Right cardiac atrium (tissue), 5 donors: Measurements from ENCODE around the gene PVRIG. TPM values are rescaled to one million over a fixed set of nuclear protein-coding genes. Genes with fewer than 3 reads are reported as not detected.
"Not testable (repeated sequence)": the region's sequence is repeated elsewhere in the genome, so short reads cannot be mapped to it uniquely, and the experiment has no call there.

Experiments used
- ATAC-seq, 2 donors: fragments of 200-7000 bp; cut with Tn5 transposase; one replicate each; pipeline versions ENCODE4 v1.8.0 to v1.9.1; 2020; ENCODE audit warnings: moderate library complexity in 2 of 2, mild to moderate bottlenecking in 1 of 2
- DNase-seq, 3 donors: peaks; one replicate each; pipeline ENCODE4 v3.0.0-alpha.2; 2020
- H3K27ac ChIP-seq: one replicate; pipeline ENCODE4 v1.5.1; 2013; ENCODE audit warnings: mild to moderate bottlenecking, low read length, control low read depth, moderate library complexity
- H3K27me3 ChIP-seq: one replicate; pipeline ENCODE4 v1.6.1; 2013; ENCODE audit not compliant: control insufficient read depth, insufficient read depth
- H3K4me1 ChIP-seq: one replicate; pipeline ENCODE4 v1.6.1; 2013; ENCODE audit warnings: low read length; ENCODE audit not compliant: control insufficient read depth, insufficient read depth
- H3K4me3 ChIP-seq: one replicate; pipeline ENCODE4 v1.5.1; 2013; ENCODE audit warnings: low read length, control low read depth
- H3K9me3 ChIP-seq: one replicate; pipeline ENCODE4 v1.6.1; 2013; ENCODE audit warnings: low read length; ENCODE audit not compliant: control insufficient read depth
- WGBS: extraction: QIAGEN DNeasy Blood & Tissue Kit; methylation state at CpG from one replicate; pipeline ENCODE4 v1.1.7; 2013; 5-methylcytosine and 5-hydroxymethylcytosine counted together
- intact Hi-C, 4 donors: fragments of 100-400 bp; cut with DNase I; formaldehyde crosslinking; loops; one replicate each; pipeline versions ENCODE4 v1.11.0 to v1.14.0; 2022 to 2023
- polyA plus RNA-seq: library from polyadenylated mRNA; stranded (reverse); fragments of 200-250 nt; gene quantifications from one replicate; pipeline ENCODE4 v1.2.3, GENCODE V29; 2013
- total RNA-seq, 4 donors: library from RNA; stranded (reverse); fragmentation: NEBNext Ultra II Directional; extraction: Animal tissue kit (Norgen Biotek cat#: 25700); gene quantifications; one replicate each; pipeline ENCODE4 v1.2.1, GENCODE V29; 2021
- donor health status: healthy with polysubstance abuse.
- donor health status: DM: no; HTN: yes; CAD: no.
- donor health status: DM: no; HTN: no; CAD: no.
- donor health status: DM: no; HTN: yes; CAD: no; lungs with severe emphysema.
- donor health status: DM: yes; HTN: yes; CAD: no.

The PVRIG gene
- total and polyA plus RNA-seq, 5 donors = 0.07 TPM; not detected in 4

GRCh38 chr7:100264669-100265165 is 45.0 kb downstream of the PVRIG start:
- ATAC-seq, intact Hi-C loops, H3K27me3 ChIP-seq, H3K9me3 ChIP-seq, H3K4me1 ChIP-seq, H3K4me3 ChIP-seq, H3K27ac ChIP-seq, DNase-seq: not testable (repeated sequence)
- WGBS = 79% methylated on average over 7 of the region's 7 CpGs

GRCh38 chr7:100265851-100266250 is 46.1 kb downstream of the PVRIG start:
- H3K4me3 ChIP-seq, intact Hi-C loops, H3K9me3 ChIP-seq, H3K4me1 ChIP-seq, H3K27ac ChIP-seq, DNase-seq, H3K27me3 ChIP-seq: not testable (repeated sequence)
- ATAC-seq = peak in 1 of 2 donors; percentile 23
- WGBS = 53% methylated on average over 5 of the region's 5 CpGs

GRCh38 chr7:100266576-100267354 is 47.0 kb downstream of the PVRIG start:
- peaks cover 2% of the 10 kb centered on the region for H3K4me1 ChIP-seq
- H3K4me3 ChIP-seq = no peak overlapping the region
- no peak overlapping the region for H3K27ac ChIP-seq
- WGBS = 80% methylated on average over 10 of the region's 10 CpGs
- no peaks in the 10 kb centered on the region for H3K9me3 ChIP-seq
- DNase-seq = no peak
- intact Hi-C loops = no loop called here
- H3K27me3 ChIP-seq = no peaks in the 10 kb centered on the region
- ATAC-seq = no peak

GRCh38 chr7:100267648-100268047 is 47.9 kb downstream of the PVRIG start:
- WGBS = 93% methylated on average over 6 of the region's 6 CpGs
- no peak overlapping the region for H3K4me3 ChIP-seq
- no peaks in the 10 kb centered on the region for H3K27me3 ChIP-seq
- peaks cover 2% of the 10 kb centered on the region for H3K4me1 ChIP-seq
- intact Hi-C loops = no loop called here
- H3K27ac ChIP-seq = no peak overlapping the region
- no peak for ATAC-seq
- no peaks in the 10 kb centered on the region for H3K9me3 ChIP-seq
- no peak for DNase-seq

GRCh38 chr7:100268882-100269281 is 49.1 kb downstream of the PVRIG start:
- H3K4me1 ChIP-seq, H3K9me3 ChIP-seq, intact Hi-C loops, ATAC-seq, H3K4me3 ChIP-seq, H3K27me3 ChIP-seq, DNase-seq, H3K27ac ChIP-seq: not testable (repeated sequence)
- 95% methylated on average over 11 of the region's 11 CpGs for WGBS

- H3K27ac ChIP-seq, H3K4me3 ChIP-seq, H3K27me3 ChIP-seq, H3K4me1 ChIP-seq, intact Hi-C loops, H3K9me3 ChIP-seq: not testable (repeated sequence)
- ATAC-seq (peak in 1 of 2 donors; percentile 10), DNase-seq (peak in 1 of 3 donors; percentile 55)
- WGBS = 71% methylated on average over 14 of the region's 14 CpGs
Measured at GRCh38 chr7:100269306-100270045, 49.7 kb downstream of the PVRIG start.

GRCh38 chr7:100270046-100270918 is 50.5 kb downstream of the PVRIG start:
- peak overlapping the region; percentile 82 for H3K4me3 ChIP-seq
- H3K27me3 ChIP-seq, H3K27ac ChIP-seq, intact Hi-C loops, H3K4me1 ChIP-seq, H3K9me3 ChIP-seq: not testable (repeated sequence)
- DNase-seq = peak in 1 of 3 donors; percentile 55
- peak in 1 of 2 donors; percentile 8 for ATAC-seq
- 18% methylated on average over 16 of the region's 23 CpGs for WGBS

Other genes starting within 250 kb of the PVRIG start
- gene AZGP1, start 243.9 kb upstream of the PVRIG start, total RNA-seq = 10 to 100 TPM; 10.7 to 28.8 (median 16.1) TPM
- 17.0 TPM for gene AZGP1, start 243.9 kb upstream of the PVRIG start, polyA plus RNA-seq
- 10 to 100 TPM; 39.7 to 52.7 (median 50.4) TPM for gene ZKSCAN1, start 204.4 kb upstream of the PVRIG start, total RNA-seq
- 9.8 TPM for gene ZKSCAN1, start 204.4 kb upstream of the PVRIG start, polyA plus RNA-seq
- 1 to 10 TPM; 7.1 to 8.6 (median 7.7) TPM for gene ZSCAN21, start 170.2 kb upstream of the PVRIG start, total RNA-seq
- 6.2 TPM for gene ZSCAN21, start 170.2 kb upstream of the PVRIG start, polyA plus RNA-seq
- 10 to 100 TPM; 17.8 to 18.2 (median 18.0) TPM for gene ZNF3, start 138.2 kb upstream of the PVRIG start, total RNA-seq
- gene ZNF3, start 138.2 kb upstream of the PVRIG start, polyA plus RNA-seq = 12.1 TPM
- gene COPS6, start 131.0 kb upstream of the PVRIG start, total RNA-seq = 100 to 1,000 TPM; 112 to 126 (median 117) TPM
- 131 TPM for gene COPS6, start 131.0 kb upstream of the PVRIG start, polyA plus RNA-seq
- gene MCM7, start 118.6 kb upstream of the PVRIG start, total RNA-seq = 10 to 100 TPM; 14.2 to 26.9 (median 21.6) TPM
- 16.7 TPM for gene MCM7, start 118.6 kb upstream of the PVRIG start, polyA plus RNA-seq
- 10 to 100 TPM; 10.1 to 15.4 (median 14.0) TPM for gene AP4M1, start 118.3 kb upstream of the PVRIG start, total RNA-seq
- 10.7 TPM for gene AP4M1, start 118.3 kb upstream of the PVRIG start, polyA plus RNA-seq
- gene TAF6, start 100.6 kb upstream of the PVRIG start, total RNA-seq = 10 to 100 TPM; 29.7 to 37.7 (median 32.9) TPM
- 33.9 TPM for gene TAF6, start 100.6 kb upstream of the PVRIG start, polyA plus RNA-seq
- gene CNPY4, start 100.3 kb upstream of the PVRIG start, total RNA-seq = 10 to 100 TPM in 3 of 4 donors, 1 to 10 TPM in 1; 9.1 to 14.7 (median 12.1) TPM
- gene CNPY4, start 100.3 kb upstream of the PVRIG start, polyA plus RNA-seq = 13.9 TPM
- 1 to 10 TPM; 3.0 to 4.4 (median 3.5) TPM for gene MBLAC1, start 93.0 kb upstream of the PVRIG start, total RNA-seq
- 4.6 TPM for gene MBLAC1, start 93.0 kb upstream of the PVRIG start, polyA plus RNA-seq
- gene LAMTOR4, start 71.0 kb upstream of the PVRIG start, total RNA-seq = 100 to 1,000 TPM in 2 of 4 donors, 10 to 100 TPM in 2; 88.7 to 118 (median 108) TPM
- 193 TPM for gene LAMTOR4, start 71.0 kb upstream of the PVRIG start, polyA plus RNA-seq
- 10 to 100 TPM in 2 of 4 donors, 1 to 10 TPM in 2; 7.2 to 11.5 (median 9.7) TPM for gene TRAPPC14, start 61.2 kb upstream of the PVRIG start, total RNA-seq
- 7.7 TPM for gene TRAPPC14, start 61.2 kb upstream of the PVRIG start, polyA plus RNA-seq
- 1 to 10 TPM; 2.0 to 3.5 (median 2.3) TPM for gene GAL3ST4, start 51.3 kb upstream of the PVRIG start, total RNA-seq
- 1.7 TPM for gene GAL3ST4, start 51.3 kb upstream of the PVRIG start, polyA plus RNA-seq
- gene GPC2, start 42.6 kb upstream of the PVRIG start, total RNA-seq = under 1 TPM; 0.09 to 0.78 (median 0.29) TPM
- 0.38 TPM for gene GPC2, start 42.6 kb upstream of the PVRIG start, polyA plus RNA-seq
- 1 to 10 TPM in 1 of 4 donors, under 1 TPM in 2, not detected in 1; 0.64 to 1.1 (median 0.91) TPM for gene STAG3, start 42.0 kb upstream of the PVRIG start, total RNA-seq
- 0.41 TPM for gene STAG3, start 42.0 kb upstream of the PVRIG start, polyA plus RNA-seq
- not detected for gene SPDYE3, start 87.8 kb downstream of the PVRIG start, total RNA-seq
- gene SPDYE3, start 87.8 kb downstream of the PVRIG start, polyA plus RNA-seq = 0.20 TPM
- gene PILRB, start 138.2 kb downstream of the PVRIG start, total RNA-seq = 10 to 100 TPM; 13.2 to 15.6 (median 13.7) TPM
- 18.1 TPM for gene PILRB, start 138.2 kb downstream of the PVRIG start, polyA plus RNA-seq
- 1 to 10 TPM; 3.9 to 5.3 (median 4.9) TPM for gene PILRA, start 153.5 kb downstream of the PVRIG start, total RNA-seq
- 2.3 TPM for gene PILRA, start 153.5 kb downstream of the PVRIG start, polyA plus RNA-seq
- gene ZCWPW1, start 208.8 kb downstream of the PVRIG start, total RNA-seq = 1 to 10 TPM; 3.5 to 5.3 (median 4.4) TPM
- gene ZCWPW1, start 208.8 kb downstream of the PVRIG start, polyA plus RNA-seq = 4.9 TPM
- 10 to 100 TPM; 18.7 to 24.6 (median 23.2) TPM for gene MEPCE, start 209.9 kb downstream of the PVRIG start, total RNA-seq
- 20.4 TPM for gene MEPCE, start 209.9 kb downstream of the PVRIG start, polyA plus RNA-seq
- gene PPP1R35, start 216.5 kb downstream of the PVRIG start, total RNA-seq = 10 to 100 TPM; 14.8 to 17.7 (median 16.5) TPM
- gene PPP1R35, start 216.5 kb downstream of the PVRIG start, polyA plus RNA-seq = 20.3 TPM
- gene SPACDR, start 244.3 kb downstream of the PVRIG start, total RNA-seq = under 1 TPM in 1 of 4 donors, not detected in 3; 0.44 TPM
- gene SPACDR, start 244.3 kb downstream of the PVRIG start, polyA plus RNA-seq = 0.11 TPM